Measurements from ENCODE around the gene SLC6A1.

DNA sequence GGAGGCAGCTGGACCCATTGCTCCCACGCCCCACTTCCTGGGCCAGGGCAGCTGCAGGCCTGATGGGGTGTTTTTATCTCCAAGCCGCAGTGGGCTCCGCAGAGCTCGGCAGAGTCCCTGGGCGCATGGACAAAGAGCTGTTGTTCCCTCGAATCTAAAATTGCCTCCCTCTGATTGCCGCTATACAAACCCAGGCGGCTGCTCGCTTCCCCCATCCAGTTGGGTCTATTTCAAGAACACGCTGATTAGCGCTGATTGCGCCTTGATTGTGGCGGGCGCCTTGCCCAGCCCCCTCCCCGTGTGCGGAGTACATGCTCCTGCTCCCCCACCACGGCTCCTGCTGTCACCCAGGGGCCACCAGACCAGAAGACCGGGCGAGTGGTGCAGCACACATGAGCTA, 43.4 kb upstream of the SLC6A1 start:
- no peak for TF ChIP-seq POLR2A (IDR thresholded peaks at IDR 0.05; ENCODE audit: low read depth)
- TF ChIP-seq, protein P1, sequence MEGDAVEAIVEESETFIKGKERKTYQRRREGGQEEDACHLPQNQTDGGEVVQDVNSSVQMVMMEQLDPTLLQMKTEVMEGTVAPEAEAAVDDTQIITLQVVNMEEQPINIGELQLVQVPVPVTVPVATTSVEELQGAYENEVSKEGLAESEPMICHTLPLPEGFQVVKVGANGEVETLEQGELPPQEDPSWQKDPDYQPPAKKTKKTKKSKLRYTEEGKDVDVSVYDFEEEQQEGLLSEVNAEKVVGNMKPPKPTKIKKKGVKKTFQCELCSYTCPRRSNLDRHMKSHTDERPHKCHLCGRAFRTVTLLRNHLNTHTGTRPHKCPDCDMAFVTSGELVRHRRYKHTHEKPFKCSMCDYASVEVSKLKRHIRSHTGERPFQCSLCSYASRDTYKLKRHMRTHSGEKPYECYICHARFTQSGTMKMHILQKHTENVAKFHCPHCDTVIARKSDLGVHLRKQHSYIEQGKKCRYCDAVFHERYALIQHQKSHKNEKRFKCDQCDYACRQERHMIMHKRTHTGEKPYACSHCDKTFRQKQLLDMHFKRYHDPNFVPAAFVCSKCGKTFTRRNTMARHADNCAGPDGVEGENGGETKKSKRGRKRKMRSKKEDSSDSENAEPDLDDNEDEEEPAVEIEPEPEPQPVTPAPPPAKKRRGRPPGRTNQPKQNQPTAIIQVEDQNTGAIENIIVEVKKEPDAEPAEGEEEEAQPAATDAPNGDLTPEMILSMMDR (IDR thresholded peaks at IDR 0.05) = no peak
- TF ChIP-seq POLR2AphosphoS5 (IDR thresholded peaks at IDR 0.05) = no peak
